Ovary (tissue), 3 donors: ENCODE data around the gene HES4.

Experiments
- CTCF ChIP-seq, 3 donors: fragments of 450-650 bp in 2 of 3; fragments of 200-600 bp in 1 of 3; IDR thresholded peaks; one replicate each; pipeline versions ENCODE4 v1.5.1 to v1.8.0; 2016 to 2022; ENCODE audit warnings: antibody characterized with exemption in 3 of 3, mild to moderate bottlenecking in 1 of 3
- EP300 ChIP-seq: sonication (generic); formaldehyde crosslinking; IDR thresholded peaks from one replicate; pipeline ENCODE4 v1.6.1; 2017; ENCODE audit warnings: antibody characterized with exemption
- POLR2A ChIP-seq: fragments of 450-650 bp; IDR thresholded peaks from one replicate; pipeline ENCODE4 v1.6.1; 2017; ENCODE audit warnings: antibody characterized with exemption, mild to moderate bottlenecking, moderate library complexity
- donor health status: DM: no; HTN: no; CAD: no.

DNA sequence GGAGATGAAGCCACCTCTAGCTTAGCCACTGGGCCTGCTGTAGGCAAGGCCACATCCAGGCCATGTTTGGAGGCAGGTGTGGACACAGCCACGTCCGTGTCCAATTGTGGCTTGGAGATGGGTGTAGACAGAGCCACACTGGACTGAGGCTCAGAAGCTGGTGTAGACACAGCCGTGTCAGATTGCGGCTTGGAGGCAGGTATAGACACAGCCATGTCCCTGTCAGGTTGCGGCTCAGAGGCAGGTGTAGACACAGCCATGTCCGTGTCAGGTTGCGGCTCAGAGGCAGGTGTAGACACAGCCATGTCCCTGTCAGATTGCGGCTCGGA is 20.2 kb downstream of the HES4 start:
- no peak for TF ChIP-seq CTCF (IDR thresholded peaks at IDR 0.05)
- no peak for TF ChIP-seq EP300
- TF ChIP-seq POLR2A: no peak
